Activated naive CD8-positive, alpha-beta T cell treated with anti-CD3 and anti-CD28 coated beads, Interleukin-2, amount 10 ng/mL, durations not matched to agents 7 days and 5 days (primary cell): ENCODE results near the gene ORC6. TPM values are rescaled to one million over a fixed set of nuclear protein-coding genes. Genes with fewer than 3 reads are reported as not detected.
"Not testable (repeated sequence)": the region's sequence is repeated elsewhere in the genome, so short reads cannot be mapped to it uniquely, and the experiment has no call there.

Source experiments
- ATAC-seq: fragments of 150-1000 bp; cut with Tn5 transposase; one replicate; pipeline ENCODE4 v1.10.0; 2021; ENCODE audit warnings: low read depth, moderate library complexity
- POLR2A ChIA-PET: fragments of 350-600 bp; sonication (Branson Sonifier 250); formaldehyde crosslinking; loops from one replicate; lab custom pipeline; 2021; ENCODE audit warnings: antibody characterized with exemption; lab: Charles Lee
- DNase-seq: peaks from one replicate; pipeline ENCODE4 v3.0.0; 2021
- H3K27ac Mint-ChIP-seq: one replicate; pipeline ENCODE4 v1.8.0; 2022; ENCODE audit warnings: mild to moderate bottlenecking, mixed read lengths
- H3K27me3 Mint-ChIP-seq: one replicate; pipeline ENCODE4 v1.8.0; 2022; ENCODE audit warnings: mild to moderate bottlenecking, moderate library complexity, mixed read lengths
- H3K36me3 Mint-ChIP-seq: one replicate; pipeline ENCODE4 v1.8.0; 2021; ENCODE audit warnings: mild to moderate bottlenecking, mixed read lengths
- H3K4me1 Mint-ChIP-seq: one replicate; pipeline ENCODE4 v1.8.0; 2021; ENCODE audit warnings: mixed read lengths
- H3K4me3 Mint-ChIP-seq: one replicate; pipeline ENCODE4 v1.8.0; 2022; ENCODE audit warnings: mild to moderate bottlenecking, moderate library complexity, mixed read lengths
- H3K9me3 Mint-ChIP-seq: one replicate; pipeline ENCODE4 v1.8.0; 2021; ENCODE audit warnings: mixed read lengths
- total RNA-seq, 2 experiments: library from RNA; stranded (reverse); gene quantifications; one replicate each; pipeline ENCODE4 v1.2.3, GENCODE V29; 2021

ORC6 gene, protein sequence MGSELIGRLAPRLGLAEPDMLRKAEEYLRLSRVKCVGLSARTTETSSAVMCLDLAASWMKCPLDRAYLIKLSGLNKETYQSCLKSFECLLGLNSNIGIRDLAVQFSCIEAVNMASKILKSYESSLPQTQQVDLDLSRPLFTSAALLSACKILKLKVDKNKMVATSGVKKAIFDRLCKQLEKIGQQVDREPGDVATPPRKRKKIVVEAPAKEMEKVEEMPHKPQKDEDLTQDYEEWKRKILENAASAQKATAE
- total RNA-seq = 10 to 100 TPM; 28.3 to 32.6 TPM

DNA sequence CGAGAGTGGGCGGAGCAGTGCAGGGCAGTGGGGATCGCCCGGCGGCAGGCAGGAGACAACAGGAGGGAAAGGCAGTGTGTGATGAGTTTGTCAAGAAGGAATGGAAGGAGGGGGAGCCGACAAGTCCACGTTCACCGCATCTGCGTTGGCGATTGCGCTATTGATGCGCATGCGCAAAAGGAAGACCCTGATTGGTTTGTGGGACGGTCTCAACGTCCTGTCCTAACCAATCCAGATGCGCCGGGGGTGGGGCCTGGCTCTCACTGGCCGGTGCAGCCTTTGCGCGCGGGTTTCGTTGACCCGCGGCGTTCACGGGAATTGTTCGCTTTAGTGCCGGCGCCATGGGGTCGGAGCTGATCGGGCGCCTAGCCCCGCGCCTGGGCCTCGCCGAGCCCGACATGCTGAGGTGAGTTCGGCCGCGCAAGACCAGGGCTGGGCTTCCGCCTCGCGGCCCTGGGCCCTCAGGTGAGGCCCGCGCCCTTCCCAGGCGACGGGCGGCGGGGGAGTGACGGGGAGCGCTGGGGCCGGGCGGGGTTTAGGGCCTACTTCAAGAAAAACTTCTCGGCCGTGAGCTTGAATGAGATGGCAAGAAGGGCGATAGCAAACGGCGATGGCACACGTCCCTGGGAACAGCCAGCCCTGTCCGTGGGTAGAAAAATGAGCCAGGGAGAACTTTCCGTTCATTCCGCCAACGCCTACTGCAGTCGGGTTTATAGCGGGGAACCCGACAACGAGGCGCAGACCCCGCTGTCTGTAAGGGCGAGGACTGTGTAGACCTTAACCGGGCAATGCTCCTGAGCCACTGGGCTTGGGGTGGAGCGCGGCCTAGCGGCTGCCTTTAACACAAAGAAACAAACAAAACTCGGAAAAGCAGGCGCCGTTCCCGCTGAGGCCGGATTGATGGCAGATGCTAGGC, at the start of gene ORC6:
ORC6 (plus strand) TSS at position 295 of the 916 bp plus-strand sequence; CDS start at position 342, 47 bp downstream.
- Mint-ChIP-seq H3K27ac (no peak within 1 kb of the TSS), H3K9me3 (no peaks in the 10 kb centered on the region), H3K4me3 (no peak within 1 kb of the TSS), H3K4me1 (peaks cover 33% of the 10 kb centered on the region), H3K36me3 (peaks cover 10% of the 10 kb centered on the region), H3K27me3 (no peaks in the 10 kb centered on the region)
- POLR2A ChIA-PET = interaction anchor here (1.0 to 2.2 kb wide), 5 partner anchors 100 to 284 kb away, joined by 3 to 12 read pairs (median 5); partner anchors contain the start of genes C16orf87 and DNAJA2
- DNase-seq = peak; percentile 94
- ATAC-seq = peak; percentile 80

DNA sequence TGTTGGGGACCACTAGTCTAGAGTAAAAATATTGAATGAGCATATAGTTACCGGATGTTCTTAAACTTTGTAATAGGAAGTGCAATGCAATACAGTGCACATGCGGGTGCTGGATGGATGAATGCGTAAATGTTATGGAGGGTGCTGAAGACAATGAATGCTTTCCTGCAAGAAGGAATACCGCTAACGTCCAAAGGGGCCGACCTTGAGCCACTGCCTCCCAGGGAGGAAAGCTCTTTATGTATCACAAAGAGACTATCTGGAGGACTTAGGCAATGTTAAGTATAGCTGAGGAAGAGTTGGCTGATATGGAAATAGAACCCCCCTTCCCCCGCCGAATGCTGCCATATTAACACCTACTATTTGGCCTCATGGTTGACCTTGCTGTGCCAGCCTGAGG, 40.8 kb upstream of the ORC6 start:
- Mint-ChIP-seq H3K9me3 (peaks cover 12% of the 10 kb centered on the region), H3K27ac (no peak overlapping the region), H3K27me3 (no peaks in the 10 kb centered on the region), H3K4me1 (peaks cover 2% of the 10 kb centered on the region), H3K36me3 (peaks cover 4% of the 10 kb centered on the region), H3K4me3 (no peak overlapping the region)
- DNase-seq (no peak), ATAC-seq (no peak)
- POLR2A ChIA-PET = no interaction called here

DNA sequence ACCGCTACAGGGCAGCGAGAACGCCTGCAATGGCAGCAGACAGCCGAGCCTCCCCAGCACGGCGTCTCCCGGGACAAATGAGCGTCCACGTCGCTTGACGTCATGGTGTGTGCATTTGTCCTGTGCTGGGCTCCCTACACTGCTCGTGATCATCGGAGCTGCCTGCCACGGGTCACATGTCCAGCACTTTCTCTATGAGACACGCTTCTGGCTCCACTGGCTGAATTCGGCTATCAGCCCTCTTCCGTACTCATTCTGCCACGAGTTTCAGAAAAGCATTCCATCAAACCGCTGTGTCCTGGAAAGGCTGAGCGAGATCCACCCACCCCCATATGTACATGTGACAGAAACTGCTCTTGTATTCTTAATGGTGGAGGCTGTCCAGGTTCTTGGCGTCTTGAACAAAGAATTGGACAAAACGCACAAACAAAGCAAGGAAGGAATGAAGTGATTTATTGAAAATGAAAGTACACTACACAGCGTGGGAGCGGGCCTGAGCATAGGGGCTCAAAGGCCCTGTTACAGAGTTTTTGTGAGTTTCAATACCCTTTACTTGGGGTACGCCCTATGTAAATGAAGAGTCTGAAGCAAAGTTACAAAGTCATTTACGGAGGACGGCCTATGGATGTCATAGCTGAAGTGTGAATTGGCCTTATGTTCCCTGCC, 39.7 kb upstream of the ORC6 start:
- POLR2A ChIA-PET = no interaction called here
- Mint-ChIP-seq H3K27ac (no peak overlapping the region), H3K27me3 (no peaks in the 10 kb centered on the region), H3K4me3 (no peak overlapping the region), H3K4me1 (peaks cover 2% of the 10 kb centered on the region), H3K36me3 (peaks cover 4% of the 10 kb centered on the region), H3K9me3 (peaks cover 4% of the 10 kb centered on the region)
- DNase-seq = no peak
- ATAC-seq = no peak

DNA sequence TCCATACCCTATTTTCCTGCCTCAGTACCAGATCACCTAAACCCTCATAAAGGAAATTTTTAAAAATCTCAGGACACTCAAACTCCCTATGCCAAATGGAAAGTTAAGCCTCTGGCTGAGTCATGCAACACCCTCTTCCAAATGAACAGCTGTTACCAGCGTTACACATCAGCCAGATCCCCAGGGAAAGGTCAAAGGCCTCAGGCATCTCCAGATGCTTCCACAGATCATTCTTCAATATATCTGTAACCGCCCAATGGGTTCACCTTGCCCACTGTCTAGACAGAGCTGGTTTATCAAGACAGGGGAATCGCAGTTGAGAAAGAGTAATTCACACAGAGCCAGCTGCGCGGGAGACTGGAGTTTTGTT, 39.2 kb upstream of the ORC6 start:
- ATAC-seq = no peak
- Mint-ChIP-seq H3K4me1 (peaks cover 2% of the 10 kb centered on the region), H3K4me3 (no peak overlapping the region)

DNA sequence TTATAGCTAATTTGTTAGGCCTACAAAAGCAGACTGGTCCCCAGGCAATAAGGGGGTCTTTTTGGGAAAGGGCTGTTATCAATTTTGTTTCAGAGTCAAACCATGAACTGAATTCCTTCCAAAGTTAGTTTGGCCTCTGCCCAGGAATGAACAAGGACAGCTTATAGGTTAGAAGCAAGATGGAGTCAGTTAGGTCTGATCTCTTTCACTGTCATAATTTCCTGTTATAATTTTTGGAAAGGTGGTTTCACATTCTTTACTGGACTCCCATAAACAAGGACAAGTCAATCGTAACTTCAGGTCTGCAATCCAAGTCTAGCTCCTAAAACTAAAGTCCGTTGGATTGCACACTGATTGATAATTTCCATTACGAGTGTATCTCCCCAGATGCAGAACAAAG, 38.2 kb upstream of the ORC6 start:
- Mint-ChIP-seq H3K27me3 (no peaks in the 10 kb centered on the region), H3K4me3 (no peak overlapping the region), H3K27ac (no peak overlapping the region), H3K4me1 (peaks cover 2% of the 10 kb centered on the region), H3K36me3 (peaks cover 10% of the 10 kb centered on the region), H3K9me3 (no peaks in the 10 kb centered on the region)
- ATAC-seq = no peak
- DNase-seq = no peak
- POLR2A ChIA-PET = no interaction called here

More for the DNA sequence above, 39.2 kb upstream of the ORC6 start:
- H3K27me3 Mint-ChIP-seq = no peaks in the 10 kb centered on the region
- no peak for DNase-seq
- no peaks in the 10 kb centered on the region for H3K9me3 Mint-ChIP-seq
- H3K36me3 Mint-ChIP-seq = peaks cover 7% of the 10 kb centered on the region
- no peak overlapping the region for H3K27ac Mint-ChIP-seq
- POLR2A ChIA-PET = no interaction called here

DNA sequence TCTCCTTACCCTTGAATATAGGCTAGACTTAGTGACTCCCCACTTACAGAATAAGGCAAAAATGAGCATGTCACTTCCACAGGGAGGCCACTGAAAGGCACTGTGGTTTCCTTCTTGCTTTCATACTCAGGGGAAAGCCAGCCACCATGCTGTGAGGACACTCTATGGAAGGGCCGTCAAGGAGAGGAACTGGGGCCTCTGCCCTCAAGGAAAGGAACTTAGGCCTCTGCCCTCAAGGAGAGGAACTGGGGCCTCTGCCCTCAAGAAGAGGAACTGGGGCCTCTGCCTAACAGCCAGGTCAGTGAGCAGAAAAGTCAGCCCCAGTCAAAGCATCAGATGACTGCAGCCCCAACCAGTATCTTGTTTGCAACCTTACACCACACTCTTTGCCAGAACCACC, 30.5 kb upstream of the ORC6 start:
- no peak for DNase-seq
- ATAC-seq = peak; percentile 86
- Mint-ChIP-seq H3K4me3 (no peak overlapping the region), H3K4me1 (peaks cover 14% of the 10 kb centered on the region), H3K9me3 (no peaks in the 10 kb centered on the region), H3K36me3 (peaks cover 21% of the 10 kb centered on the region), H3K27me3 (no peaks in the 10 kb centered on the region), H3K27ac (peak overlapping the region; percentile 52)
- POLR2A ChIA-PET = no interaction called here

DNA sequence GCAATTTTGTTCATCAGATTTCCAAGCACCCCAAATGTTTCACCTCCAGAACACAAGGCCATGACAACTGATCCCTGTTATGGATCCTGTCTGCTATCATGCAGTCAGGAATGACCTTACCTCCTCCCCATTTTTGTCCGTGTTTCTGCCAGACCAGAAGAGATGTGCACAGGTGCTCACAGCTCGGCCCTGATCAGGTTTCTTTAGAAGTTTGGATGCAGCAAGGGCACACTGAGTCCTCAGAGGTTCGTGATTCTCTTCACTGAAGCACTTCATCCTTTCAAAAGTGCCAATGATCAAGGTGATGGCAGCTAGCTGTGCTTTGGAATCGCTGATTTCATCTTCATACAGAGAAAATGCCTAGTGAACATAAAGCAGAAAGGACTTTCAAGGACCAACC, 27.3 kb upstream of the ORC6 start:
- no peak for ATAC-seq
- no peak overlapping the region for H3K4me3 Mint-ChIP-seq
- H3K4me1 Mint-ChIP-seq = peaks cover 14% of the 10 kb centered on the region
- peaks cover 26% of the 10 kb centered on the region for H3K36me3 Mint-ChIP-seq
- POLR2A ChIA-PET = no interaction called here
- no peak overlapping the region for H3K27ac Mint-ChIP-seq
- H3K27me3 Mint-ChIP-seq = no peaks in the 10 kb centered on the region
- no peak for DNase-seq
- no peaks in the 10 kb centered on the region for H3K9me3 Mint-ChIP-seq

DNA sequence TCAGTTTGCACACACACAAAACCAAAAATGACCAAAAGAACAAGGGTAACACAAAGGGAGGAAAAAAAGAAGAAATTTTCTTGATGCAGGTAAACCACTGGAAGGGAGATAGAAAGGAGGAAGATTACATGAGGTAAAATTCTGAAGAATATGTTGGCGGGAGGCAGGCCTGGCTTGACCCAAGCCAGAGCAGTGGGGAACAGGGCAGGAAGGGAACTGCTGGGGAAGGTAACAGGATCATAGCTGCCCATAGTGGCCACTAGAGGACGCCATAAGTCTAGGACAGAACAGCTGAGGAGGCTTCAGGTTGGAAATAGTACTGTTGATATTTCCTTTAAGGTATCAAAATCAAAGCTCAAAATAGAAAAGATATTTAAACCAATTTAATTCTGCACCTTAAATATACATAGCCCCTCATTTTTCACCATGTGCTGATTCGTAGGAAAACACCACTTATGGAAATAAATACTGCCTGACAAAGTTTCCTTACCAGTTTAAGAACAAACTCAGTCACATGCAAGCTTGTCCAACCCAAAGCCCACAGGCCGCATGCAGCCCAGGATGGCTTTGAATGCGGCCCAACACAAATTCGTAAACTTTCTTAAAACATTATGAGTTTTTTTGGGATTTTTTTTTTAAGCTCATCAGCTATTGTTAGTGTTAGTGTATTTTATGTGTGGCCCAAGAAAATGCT, 16.0 kb upstream of the ORC6 start:
- Mint-ChIP-seq H3K4me1 (peaks cover 2% of the 10 kb centered on the region), H3K27ac (no peak overlapping the region), H3K9me3 (no peaks in the 10 kb centered on the region), H3K36me3 (peaks cover 13% of the 10 kb centered on the region), H3K4me3 (no peak overlapping the region), H3K27me3 (no peaks in the 10 kb centered on the region)
- ATAC-seq = peak; percentile 85
- no peak for DNase-seq
- POLR2A ChIA-PET = no interaction called here

DNA sequence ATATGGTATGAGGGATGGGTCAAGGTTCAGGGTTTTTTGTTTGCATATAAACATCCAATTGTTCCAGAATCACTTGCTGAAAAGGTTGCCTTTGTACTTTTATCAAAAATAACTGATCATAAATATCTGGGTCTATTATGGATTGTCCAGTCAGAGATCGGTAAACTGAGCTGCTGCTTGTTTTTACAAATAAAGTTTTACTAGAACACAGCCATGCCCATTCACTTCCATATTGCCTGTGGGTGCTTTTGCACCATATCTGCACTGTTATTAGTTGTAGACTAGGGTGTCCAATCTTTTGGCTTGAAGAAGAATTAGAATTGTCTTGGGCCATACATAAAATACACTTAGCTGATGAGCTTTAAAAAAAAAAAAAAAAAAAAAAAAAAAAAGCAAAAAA, 11.5 kb upstream of the ORC6 start:
- peaks cover 11% of the 10 kb centered on the region for H3K36me3 Mint-ChIP-seq
- H3K9me3 Mint-ChIP-seq, ATAC-seq, H3K4me3 Mint-ChIP-seq, H3K27ac Mint-ChIP-seq, H3K27me3 Mint-ChIP-seq, H3K4me1 Mint-ChIP-seq, DNase-seq: not testable (repeated sequence)
- POLR2A ChIA-PET = interaction anchor here (0.6 kb wide), 1 partner anchor 9 kb away, joined by 3 read pairs; no protein-coding TSS in a partner anchor

DNA sequence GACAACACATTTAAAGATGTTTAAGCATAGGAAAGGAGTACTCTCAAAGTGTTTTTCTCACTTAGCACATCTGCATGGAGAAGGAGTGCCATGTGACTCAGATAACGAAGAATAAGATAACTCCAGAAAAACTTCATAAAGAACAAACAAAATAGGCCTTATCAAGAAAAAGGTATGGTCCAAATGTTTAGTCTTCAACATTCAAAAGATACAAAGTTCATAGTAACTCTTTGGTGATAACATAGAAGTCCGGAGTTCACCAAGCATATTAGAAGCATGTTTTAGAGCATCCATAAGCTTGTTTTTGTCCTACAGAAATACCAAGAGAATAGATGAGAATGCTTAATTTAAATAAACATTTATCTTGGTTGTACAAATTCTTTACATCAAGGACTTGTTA, 7.6 kb upstream of the ORC6 start:
- POLR2A ChIA-PET, H3K27me3 Mint-ChIP-seq, H3K27ac Mint-ChIP-seq, H3K4me3 Mint-ChIP-seq, H3K9me3 Mint-ChIP-seq, ATAC-seq, DNase-seq, H3K4me1 Mint-ChIP-seq, H3K36me3 Mint-ChIP-seq: not testable (repeated sequence)

DNA sequence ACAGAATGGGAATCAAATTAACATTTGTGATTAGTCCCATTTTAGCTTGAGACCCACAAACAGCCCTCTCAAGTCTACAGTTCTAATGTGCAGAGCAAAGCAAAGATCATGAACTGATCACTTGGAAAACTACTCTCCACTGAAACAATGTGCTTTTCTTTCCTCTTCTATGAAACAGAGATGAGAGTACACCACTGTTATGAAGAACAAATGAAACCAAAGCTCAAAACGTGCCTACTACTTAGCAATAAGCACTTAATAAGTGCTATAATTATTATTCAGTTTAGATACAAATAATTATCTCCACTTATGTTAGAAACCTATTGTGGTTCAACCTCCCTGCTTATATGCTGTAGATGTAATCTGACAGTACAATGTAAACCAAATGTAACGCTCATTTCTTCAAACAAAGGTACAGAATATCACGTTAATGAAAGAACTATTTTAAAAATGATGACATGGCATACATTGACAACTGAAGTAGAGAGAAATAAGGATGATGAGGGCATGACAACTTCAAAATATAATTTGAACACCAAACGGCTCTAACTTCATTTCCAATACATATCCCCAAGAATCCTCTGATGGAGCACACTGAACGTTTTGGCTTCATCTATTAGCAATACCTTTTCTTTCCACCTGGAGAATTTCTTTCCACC, 2.5 kb upstream of the ORC6 start:
- POLR2A ChIA-PET = no interaction called here
- DNase-seq (no peak), ATAC-seq (no peak)
- H3K4me3 Mint-ChIP-seq = peak overlapping the region; percentile 4
- H3K27me3 Mint-ChIP-seq = no peaks in the 10 kb centered on the region
- H3K27ac Mint-ChIP-seq = no peak overlapping the region
- H3K9me3 Mint-ChIP-seq = no peaks in the 10 kb centered on the region
- H3K36me3 Mint-ChIP-seq = peaks cover 4% of the 10 kb centered on the region
- H3K4me1 Mint-ChIP-seq = peaks cover 30% of the 10 kb centered on the region

DNA sequence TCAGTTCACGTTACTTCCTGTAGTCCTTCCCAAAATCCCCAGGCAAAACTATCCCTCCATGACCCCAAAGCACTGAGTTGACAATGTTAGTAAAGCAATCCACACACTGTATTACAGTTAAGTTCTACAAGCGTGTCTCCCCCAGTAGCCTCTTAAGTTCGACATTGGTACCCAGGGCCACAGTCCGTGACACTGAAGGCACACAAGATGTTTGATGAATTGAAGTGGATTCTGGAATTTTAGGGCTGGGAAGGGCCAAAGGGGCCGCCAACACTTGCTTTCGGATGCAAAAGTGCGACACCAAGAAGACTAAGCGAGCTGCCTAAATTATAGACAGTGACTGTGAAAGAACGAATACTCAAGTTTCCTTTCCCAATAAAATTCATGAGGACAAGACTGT, 2.0 kb upstream of the ORC6 start:
- peaks cover 33% of the 10 kb centered on the region for H3K4me1 Mint-ChIP-seq
- H3K27me3 Mint-ChIP-seq = no peaks in the 10 kb centered on the region
- peak overlapping the region; percentile 9 for H3K27ac Mint-ChIP-seq
- no peak overlapping the region for H3K4me3 Mint-ChIP-seq
- DNase-seq = no peak
- ATAC-seq = no peak
- peaks cover 8% of the 10 kb centered on the region for H3K36me3 Mint-ChIP-seq
- POLR2A ChIA-PET = interaction anchor here (0.6 kb wide), 1 partner anchor 142 kb away, joined by 5 read pairs; no protein-coding TSS in a partner anchor
- H3K9me3 Mint-ChIP-seq = no peaks in the 10 kb centered on the region
